GM12878 (cell line): ENCODE measurements around the gene SOSTDC1. TPM values are rescaled to one million over a fixed set of nuclear protein-coding genes. Genes with fewer than 3 reads are reported as not detected.

ENCODE experiments used
- ATAC-seq: fragments of 200-7000 bp; cut with Tn5 transposase; 3 replicates; pipeline ENCODE4 v1.9.1; 2020; ENCODE audit warnings: mild to moderate bottlenecking, moderate library complexity
- BruUV-seq: library from RNA; stranded (reverse); fragments of 400-500 nt; replicated peaks from 2 replicates; lab custom pipeline; 2021; lab: Mats Ljungman, UMichigan
- CTCF ChIA-PET: fragments of 300-600 bp; sonication (Branson Sonifier 250); formaldehyde crosslinking; extraction: SDS; loops from one replicate; lab custom pipeline; 2021; ENCODE audit warnings: inconsistent platforms; lab: Yijun Ruan, JAX
- POLR2A ChIA-PET: fragments of 350-600 bp; formaldehyde crosslinking; extraction: SDS; loops from one replicate; lab custom pipeline; 2021; ENCODE audit warnings: inconsistent platforms; lab: Charles Lee
- RAD21 ChIA-PET: fragments of 300-600 bp; sonication (Branson Sonifier 250); formaldehyde crosslinking; loops from one replicate; lab custom pipeline; 2023; ENCODE audit warnings: antibody characterized with exemption; ENCODE audit not compliant: unreplicated experiment; lab: Charles Lee
- SMC1A ChIA-PET: fragments of 300-600 bp; sonication (Branson Sonifier 250); formaldehyde crosslinking; loops from one replicate; lab custom pipeline; 2023; ENCODE audit not compliant: unreplicated experiment, uncharacterized antibody; lab: Charles Lee
- DNase-seq: peaks from one replicate; pipeline ENCODE4 v3.0.0-alpha.2; 2011; ENCODE audit warnings: low read depth, low spot score
- FAIRE-seq: peaks from 3 replicates; lab custom pipeline; 2011; peaks lifted over from hg19 to GRCh38; lab: Jason Lieb, UNC
- H2AFZ ChIP-seq: 2 replicates; pipeline ENCODE4 v1.6.0; 2011; ENCODE audit warnings: low read depth, low read length, control low read depth; ENCODE audit not compliant: control insufficient read depth
- H3K27ac ChIP-seq: 2 replicates; pipeline ENCODE4 v1.5.1; 2011; ENCODE audit warnings: control low read depth; ENCODE audit not compliant: control insufficient read depth, insufficient read depth
- H3K27me3 ChIP-seq, 2 experiments: replicated peaks in 1 of 2; 2 replicates each; pipeline versions ENCODE4 v1.6.0 to v1.6.1; 2011; ENCODE audit warnings: low read length in 1 of 2; ENCODE audit not compliant: control insufficient read depth in 2 of 2, insufficient read depth in 2 of 2
- H3K36me3 ChIP-seq, 2 experiments: 2 replicates each; pipeline ENCODE4 v1.5.1; 2011; ENCODE audit warnings: low read length in 1 of 2; ENCODE audit not compliant: control insufficient read depth in 2 of 2, insufficient read depth in 2 of 2
- H3K4me1 ChIP-seq: 2 replicates; pipeline ENCODE4 v1.6.1; 2011; ENCODE audit warnings: mild to moderate bottlenecking, low read length, moderate library complexity, mixed read lengths; ENCODE audit not compliant: control insufficient read depth, insufficient read depth
- H3K4me2 ChIP-seq: 2 replicates; pipeline ENCODE4 v1.6.0; 2011; ENCODE audit warnings: control low read depth; ENCODE audit not compliant: control insufficient read depth, insufficient read depth
- H3K4me3 ChIP-seq: fragments of 200-600 bp; sonication (generic); 2 replicates; pipeline ENCODE4 v1.5.1; 2016
- H3K79me2 ChIP-seq: 2 replicates; pipeline ENCODE4 v1.6.0; 2011; ENCODE audit warnings: low read length; ENCODE audit not compliant: control insufficient read depth, insufficient read depth
- H3K9ac ChIP-seq: 2 replicates; pipeline ENCODE4 v1.8.0; 2011; ENCODE audit warnings: low read length, control low read depth, mixed read lengths; ENCODE audit not compliant: control insufficient read depth, insufficient read depth
- H3K9me3 ChIP-seq: replicated peaks from 3 replicates; pipeline ENCODE4 v1.5.1; 2011; ENCODE audit warnings: mild to moderate bottlenecking, low read length; ENCODE audit not compliant: control insufficient read depth, insufficient read depth
- H4K20me1 ChIP-seq: 2 replicates; pipeline ENCODE4 v1.6.0; 2011; ENCODE audit not compliant: control insufficient read depth, insufficient read depth
- BMI1 ChIP-seq: fragments of 450-650 bp; IDR thresholded peaks from 2 replicates; pipeline ENCODE4 v1.6.1; 2016; ENCODE audit warnings: mild to moderate bottlenecking, moderate library complexity, borderline replicate concordance
- CEBPZ ChIP-seq: fragments of 150-350 bp; IDR thresholded peaks from 2 replicates; pipeline ENCODE4 v1.6.1; 2016; ENCODE audit warnings: low read depth, low read length
- DPF2 ChIP-seq: fragments of 450-650 bp; IDR thresholded peaks from 2 replicates; pipeline ENCODE4 v1.6.1; 2017; ENCODE audit warnings: mild to moderate bottlenecking
- EED ChIP-seq: sonication (generic); IDR thresholded peaks from 2 replicates; pipeline ENCODE4 v1.6.1; 2016; ENCODE audit warnings: antibody characterized with exemption, low read depth
- GATAD2B ChIP-seq: fragments of 450-650 bp; conservative IDR thresholded peaks from 2 replicates; pipeline ENCODE4 v1.6.1; 2017; ENCODE audit warnings: low read depth, mild to moderate bottlenecking, moderate library complexity
- HDAC2 ChIP-seq: fragments of 200-600 bp; sonication (generic); IDR thresholded peaks from 2 replicates; pipeline ENCODE4 v1.6.1; 2017
- LARP7 ChIP-seq: fragments of 450-650 bp; IDR thresholded peaks from 2 replicates; pipeline ENCODE4 v1.6.1; 2017; ENCODE audit warnings: mild to moderate bottlenecking
- MEF2A ChIP-seq: IDR thresholded peaks from 2 replicates; pipeline ENCODE4 v1.6.1; 2011; ENCODE audit warnings: low read depth, mild to moderate bottlenecking, low read length, moderate library complexity; ENCODE audit not compliant: insufficient read depth
- MTA2 ChIP-seq: fragments of 450-650 bp; IDR thresholded peaks from 2 replicates; pipeline ENCODE4 v1.6.1; 2016; ENCODE audit warnings: low read depth, mild to moderate bottlenecking, moderate library complexity
- SIX5 ChIP-seq: IDR thresholded peaks from 2 replicates; pipeline ENCODE4 v1.6.1; 2011; ENCODE audit warnings: mild to moderate bottlenecking, low read depth, low read length, moderate library complexity; ENCODE audit not compliant: severe bottlenecking
- ZNF592 ChIP-seq: fragments of 450-650 bp; IDR thresholded peaks from 2 replicates; pipeline ENCODE4 v1.6.1; 2017; ENCODE audit warnings: mild to moderate bottlenecking, moderate library complexity
- WGBS: methylation state at CpG from one replicate; pipeline ENCODE4 v1.1.6; 2016; ENCODE audit warnings: low lambda C conversion rate; ENCODE audit not compliant: insufficient replicate concordance, insufficient coverage; ENCODE audit errors: missing lambda C conversion rate; 5-methylcytosine and 5-hydroxymethylcytosine counted together
- in situ Hi-C: fragments of 300-500 bp; cut with MboI; formaldehyde crosslinking; loops from 9 replicates; pipeline ENCODE4 v1.14.3; 2018; ENCODE audit warnings: mixed read lengths
- intact Hi-C: fragments of 100-400 bp; cut with micrococcal nuclease; formaldehyde crosslinking; loops from one replicate; pipeline ENCODE4 v1.14.2; 2022; ENCODE audit not compliant: unreplicated experiment
- polyA plus RNA-seq, 11 experiments: library from polyadenylated mRNA; depleted of rRNA in 4 of 11; unstranded in 6 of 11; stranded (reverse) in 5 of 11; fragments of >200 nt; fragmentation: Nextera tagmentation in 4 of 11; fragmentation: Illumina TruSeq in 1 of 11; extraction: Ambion mirVana in 4 of 11; extraction: Trizol in 1 of 11; gene quantifications; 1 replicate in 1 of 11; 2 replicates in 10 of 11; pipeline versions ENCODE4 v1.2.1 to v1.2.3, GENCODE V29; 2011 to 2016; ENCODE audit warnings: inconsistent platforms in 2 of 11, missing spikeins in 2 of 11, low read depth in 1 of 11
- total RNA-seq, 4 experiments: library from RNA; depleted of rRNA in 3 of 4; stranded (reverse); fragments of >200 nt in 3 of 4; fragmentation: Illumina TruSeq in 1 of 4; extraction: Trizol in 1 of 4; gene quantifications; 2 replicates each; pipeline versions ENCODE4 v1.2.1 to v1.2.3, GENCODE V29; 2013 to 2021

Gene SOSTDC1
- total and polyA plus RNA-seq, 10 of the 15 experiments (the other 5 are each of a cell fraction or from before 2014, with no cell fraction given), result not detected

GRCh38 chr7:16455591-16455990 is 9.9 kb downstream of the SOSTDC1 start:
- in situ Hi-C loops (no loop called here), intact Hi-C loops (no loop called here)
- no peak overlapping the region for H3K9ac ChIP-seq
- no peak overlapping the region for H3K4me2 ChIP-seq
- 0% methylated on average over 1 of the region's 1 CpG for WGBS
- H3K27me3 ChIP-seq, result no peaks in the 10 kb centered on the region
- no peak overlapping the region for H2AFZ ChIP-seq
- ATAC-seq, result no peak
- no TSS peak for BruUV-seq
- FAIRE-seq, result no peak
- no peaks in the 10 kb centered on the region for H3K79me2 ChIP-seq
- H3K4me3 ChIP-seq, result no peak overlapping the region
- ChIA-PET RAD21 (no interaction called here), SMC1A (no interaction called here), POLR2A (no interaction called here), CTCF (interaction anchor here (0.6 kb wide), 1 partner anchor 109 kb away, joined by 4 read pairs; no protein-coding TSS in a partner anchor)
- no peaks in the 10 kb centered on the region for H3K9me3 ChIP-seq
- no peak overlapping the region for H3K27ac ChIP-seq
- TF ChIP-seq LARP7 (no peak), BMI1 (no peak), DPF2 (no peak)
- DNase-seq, result no peak
- H3K4me1 ChIP-seq, result no peaks in the 10 kb centered on the region
- no peaks in the 10 kb centered on the region for H3K36me3 ChIP-seq
- H4K20me1 ChIP-seq, result no peaks in the 10 kb centered on the region

GRCh38 chr7:16450366-16450765 is 15.2 kb downstream of the SOSTDC1 start:
- in situ Hi-C loops, result no loop called here
- ATAC-seq, result no peak
- no peak for TF ChIP-seq CEBPZ
- no peak for TF ChIP-seq ZNF592
- TF ChIP-seq EED, result no peak
- TF ChIP-seq GATAD2B, result no peak
- no peak for TF ChIP-seq HDAC2
- no peak for TF ChIP-seq MEF2A
- TF ChIP-seq MTA2, result no peak
- TF ChIP-seq SIX5, result no peak
- TF ChIP-seq, all 136 proteins: peak for 0
- POLR2A ChIA-PET, result no interaction called here
- no peak overlapping the region for H3K9ac ChIP-seq
- SMC1A ChIA-PET, result interaction anchor here (0.8 kb wide), 1 partner anchor 10 kb away, joined by 3 read pairs; no protein-coding TSS in a partner anchor
- intact Hi-C loops, result no loop called here
- CTCF ChIA-PET, result no interaction called here
- no peaks in the 10 kb centered on the region for H3K9me3 ChIP-seq
- DNase-seq (no peak), FAIRE-seq (no peak)
- no peak overlapping the region for H3K4me2 ChIP-seq
- no TSS peak for BruUV-seq
- H3K27me3 ChIP-seq, result no peaks in the 10 kb centered on the region
- H3K4me3 ChIP-seq, result no peak overlapping the region
- H3K4me1 ChIP-seq, result no peaks in the 10 kb centered on the region
- no peak overlapping the region for H3K27ac ChIP-seq
- H3K79me2 ChIP-seq, result no peaks in the 10 kb centered on the region
- H4K20me1 ChIP-seq, result no peaks in the 10 kb centered on the region
- H3K36me3 ChIP-seq, result no peaks in the 10 kb centered on the region
- 43% methylated on average over 6 of the region's 6 CpGs for WGBS
- RAD21 ChIA-PET, result no interaction called here
- H2AFZ ChIP-seq, result no peak overlapping the region
